Measurements from ENCODE around the gene OTOA.

DNA sequence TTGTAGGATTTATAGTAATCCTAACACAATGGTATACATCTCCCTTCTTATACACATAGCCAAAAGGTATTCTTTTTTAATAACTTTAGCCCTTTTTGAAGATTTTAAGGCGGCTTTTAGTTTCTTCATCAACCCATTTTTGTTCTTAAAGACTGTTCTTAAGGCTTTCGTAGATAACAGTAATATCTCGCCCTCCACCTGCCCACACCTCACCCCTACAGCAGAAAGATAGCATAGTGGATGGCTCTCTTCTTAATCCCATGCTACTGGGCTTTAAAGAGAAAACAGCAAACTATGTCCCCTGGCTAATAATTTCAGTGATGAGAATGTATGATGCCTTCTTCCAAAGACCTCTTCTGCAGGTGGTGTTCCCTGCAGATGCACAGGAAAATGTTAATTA lies 20.0 kb upstream of the OTOA start:
- TF ChIP-seq YY1 (IDR thresholded peaks at IDR 0.05; ENCODE audit: low read depth) (no peak), RAD21 (IDR thresholded peaks at IDR 0.05; ENCODE audit: low read depth) (no peak), EP300 (IDR thresholded peaks at IDR 0.05; ENCODE audit: borderline replicate concordance) (no peak), FOXM1 (IDR thresholded peaks at IDR 0.05; ENCODE audit: borderline replicate concordance, low read depth) (no peak), TAF1 (IDR thresholded peaks at IDR 0.05; ENCODE audit: low read depth) (no peak), REST (IDR thresholded peaks at IDR 0.05; ENCODE audit: low read depth) (no peak), CREB1 (IDR thresholded peaks at IDR 0.05; ENCODE audit: low read depth) (no peak), ZBTB7A (IDR thresholded peaks at IDR 0.05; ENCODE audit: low read depth) (no peak), CEBPB (IDR thresholded peaks at IDR 0.05) (no peak), TEAD4 (IDR thresholded peaks at IDR 0.05) (no peak), EGR1 (IDR thresholded peaks at IDR 0.05) (no peak)
- TF ChIP-seq, protein P1, sequence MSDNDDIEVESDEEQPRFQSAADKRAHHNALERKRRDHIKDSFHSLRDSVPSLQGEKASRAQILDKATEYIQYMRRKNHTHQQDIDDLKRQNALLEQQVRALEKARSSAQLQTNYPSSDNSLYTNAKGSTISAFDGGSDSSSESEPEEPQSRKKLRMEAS (IDR thresholded peaks at IDR 0.05), result no peak
- TF ChIP-seq, protein P2, sequence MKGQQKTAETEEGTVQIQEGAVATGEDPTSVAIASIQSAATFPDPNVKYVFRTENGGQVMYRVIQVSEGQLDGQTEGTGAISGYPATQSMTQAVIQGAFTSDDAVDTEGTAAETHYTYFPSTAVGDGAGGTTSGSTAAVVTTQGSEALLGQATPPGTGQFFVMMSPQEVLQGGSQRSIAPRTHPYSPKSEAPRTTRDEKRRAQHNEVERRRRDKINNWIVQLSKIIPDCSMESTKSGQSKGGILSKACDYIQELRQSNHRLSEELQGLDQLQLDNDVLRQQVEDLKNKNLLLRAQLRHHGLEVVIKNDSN (IDR thresholded peaks at IDR 0.05), result no peak

Measured in Ishikawa (cell line).